Measurements from ENCODE around the gene MYO19. TPM values are rescaled to one million over a fixed set of nuclear protein-coding genes. Genes with fewer than 3 reads are reported as not detected.

MYO19 gene
- total RNA-seq, 1 experiment from 2014 or later: 144 TPM

- no peak overlapping the region for H3K9ac ChIP-seq (ENCODE audit: extremely low read depth, insufficient read length, low read length)
- H3K9me3 ChIP-seq (ENCODE audit: control insufficient read depth, low read depth, low read length): no peaks in the 10 kb centered on the region
- Mint-ChIP-seq H3K27me3 (ENCODE audit: low read depth) (no peaks in the 10 kb centered on the region), H3K4me3 (no peak overlapping the region), H3K36me3 (ENCODE audit: insufficient read depth in 1 of 3, low read depth in 3 of 3) (peaks cover 21 to 50% (median 38%) of the 10 kb centered on the region in 3 experiments; a peak in 6 of 7 replicates), H3K9me3 (no peaks in the 10 kb centered on the region), H3K27ac (no peak overlapping the region), H3K4me1 (no peaks in the 10 kb centered on the region)
- no peak overlapping the region for H2AK5ac ChIP-seq (ENCODE audit: insufficient read length, low read length)
- DNase-seq: no peak
- no peak overlapping the region for H3K18ac ChIP-seq (ENCODE audit: insufficient read length, low read depth, low read length)
- H4K20me1 ChIP-seq (ENCODE audit: control insufficient read depth, insufficient read depth, insufficient read length): no peaks in the 10 kb centered on the region
- no peak overlapping the region for H2BK20ac ChIP-seq (ENCODE audit: low read depth, low read length, poor library complexity, severe bottlenecking)
- H3K79me2 ChIP-seq (ENCODE audit: insufficient read depth, low read length): no peaks in the 10 kb centered on the region
- no peak overlapping the region for H4K8ac ChIP-seq (replicated peaks; ENCODE audit: insufficient read length, low read depth, low read length)
- H2BK15ac ChIP-seq (ENCODE audit: low read depth, low read length): no peak overlapping the region
- H3K14ac ChIP-seq (ENCODE audit: insufficient read depth, low read length): no peak overlapping the region
- H3K27me3 ChIP-seq (ENCODE audit: insufficient read depth, low read length): no peaks in the 10 kb centered on the region
- no peaks in the 10 kb centered on the region for H3K79me1 ChIP-seq (ENCODE audit: insufficient read depth, low read depth, low read length, poor library complexity, severe bottlenecking)
- H3K27ac ChIP-seq (ENCODE audit: insufficient read length, low read depth, low read length): no peak overlapping the region
- H2BK12ac ChIP-seq (ENCODE audit: insufficient read length, low read depth, low read length): no peak overlapping the region
- no peak overlapping the region for H2AFZ ChIP-seq (ENCODE audit: low read length)
- H2BK5ac ChIP-seq (ENCODE audit: insufficient read length, low read length): no peak overlapping the region
- H4K5ac ChIP-seq (ENCODE audit: insufficient read length, low read depth, low read length): no peak overlapping the region
- no peak overlapping the region for H3K4me2 ChIP-seq (ENCODE audit: insufficient read depth, insufficient read length, low read length)
- no peaks in the 10 kb centered on the region for H3K23me2 ChIP-seq (ENCODE audit: insufficient read length, low read depth, low read length, poor library complexity, severe bottlenecking)
- no peak overlapping the region for H3K23ac ChIP-seq (ENCODE audit: insufficient read length, low read depth, low read length)
- no peak overlapping the region for H3K4ac ChIP-seq (ENCODE audit: low read depth, low read length)
- H3K56ac ChIP-seq (ENCODE audit: insufficient read length, low read depth, low read length): no peak overlapping the region
- H3T11ph ChIP-seq (ENCODE audit: low read length): no peak overlapping the region
- no peak overlapping the region for H4K91ac ChIP-seq (ENCODE audit: insufficient read length, low read depth, low read length)
- no peak overlapping the region for H2BK120ac ChIP-seq (ENCODE audit: low read depth, low read length, poor library complexity, severe bottlenecking)
- no peaks in the 10 kb centered on the region for H3K4me1 ChIP-seq (ENCODE audit: insufficient read depth, low read length)
- no CpG with 5 or more reads among the region's 2 CpGs for WGBS (ENCODE audit: extremely low coverage, insufficient read length, low lambda C conversion rate)
- TF ChIP-seq CTCF (conservative IDR thresholded peaks at IDR 0.05): no peak
Observed at GRCh38 chr17:36576793-36577192, 42.1 kb upstream of the MYO19 start.
